ENCODE results near the gene PER3. TPM values are rescaled to one million over a fixed set of nuclear protein-coding genes. Genes with fewer than 3 reads are reported as not detected.

PER3 gene
- total and polyA plus RNA-seq, 12 donors, result 2.1 to 36.3 (median 16.9) TPM

DNA sequence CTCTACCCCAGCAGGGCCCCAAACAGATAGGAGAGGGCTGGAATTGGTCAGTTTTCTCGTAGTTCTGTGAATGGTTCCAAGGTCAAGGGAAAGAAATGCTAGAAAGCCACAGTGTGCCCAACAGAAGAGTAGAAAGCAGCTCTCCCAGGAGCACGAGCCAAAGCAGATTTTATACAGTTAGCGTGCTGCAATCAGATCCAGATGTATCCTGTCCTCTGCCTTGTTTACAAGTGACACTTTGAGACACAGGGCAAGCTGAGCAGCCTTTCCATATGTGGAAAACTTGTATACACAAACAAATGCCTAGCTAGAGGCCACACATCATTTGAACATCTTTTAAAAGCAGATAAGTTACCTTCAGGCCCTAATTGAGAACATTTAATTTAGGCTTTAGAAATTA is 6.5 kb upstream of the PER3 start:
- H3K27me3 ChIP-seq, result no peaks in the 10 kb centered on the region
- H3K27ac ChIP-seq, result no peak overlapping the region
- DNase-seq (no peak), ATAC-seq (no peak)
- TF ChIP-seq CTCF (IDR thresholded peaks at IDR 0.05), result no peak
- H3K4me1 ChIP-seq, result peaks cover 2 to 47% (median 7%) of the 10 kb centered on the region in 9 donors
- no peak overlapping the region for H3K4me3 ChIP-seq
- 78 to 83% methylated on average over 3 of the region's 3 CpGs for WGBS, 2 donors
- H3K36me3 ChIP-seq, result peaks cover 0 to 87% (median 22%) of the 10 kb centered on the region in 9 donors
- H3K9me3 ChIP-seq, result no peaks in the 10 kb centered on the region
- intact Hi-C loops (cut with DNase I), result no loop called here

DNA sequence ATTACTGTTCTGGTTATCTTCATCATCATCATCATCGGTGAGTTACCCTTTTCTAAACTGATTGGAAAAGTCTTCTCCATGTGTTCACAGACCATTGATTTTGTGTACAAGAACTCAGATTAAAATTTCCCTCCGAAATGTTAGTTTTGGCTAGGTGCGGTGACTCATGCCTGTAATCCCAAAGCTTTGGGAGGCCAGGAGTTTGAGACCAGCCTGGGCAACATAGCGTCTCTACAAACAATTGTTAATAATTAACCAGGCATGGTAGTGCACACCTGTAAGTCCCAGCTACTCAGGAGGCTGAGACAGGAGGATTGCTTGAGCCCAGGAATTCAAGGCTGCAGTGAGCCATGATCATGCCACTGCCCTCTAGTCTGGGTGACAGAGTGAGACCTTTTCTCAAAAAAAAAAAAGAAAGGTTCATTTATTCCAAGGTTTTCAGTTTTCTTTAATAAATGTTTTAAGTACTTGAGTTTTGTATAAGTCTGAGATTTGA is 5.9 kb upstream of the PER3 start:
- DNase-seq (no peak), ATAC-seq (no peak)
- Histone ChIP-seq H3K4me1 (peaks cover 0 to 47% (median 7%) of the 10 kb centered on the region in 9 donors), H3K27ac (no peak overlapping the region), H3K27me3 (no peaks in the 10 kb centered on the region), H3K4me3 (no peak overlapping the region), H3K9me3 (no peaks in the 10 kb centered on the region), H3K36me3 (peaks cover 0 to 82% (median 22%) of the 10 kb centered on the region in 9 donors)
- WGBS, 2 donors, result 95 to 98% methylated on average over 4 of the region's 4 CpGs
- no peak for TF ChIP-seq CTCF (IDR thresholded peaks at IDR 0.05)
- intact Hi-C loops (cut with DNase I), result no loop called here

DNA sequence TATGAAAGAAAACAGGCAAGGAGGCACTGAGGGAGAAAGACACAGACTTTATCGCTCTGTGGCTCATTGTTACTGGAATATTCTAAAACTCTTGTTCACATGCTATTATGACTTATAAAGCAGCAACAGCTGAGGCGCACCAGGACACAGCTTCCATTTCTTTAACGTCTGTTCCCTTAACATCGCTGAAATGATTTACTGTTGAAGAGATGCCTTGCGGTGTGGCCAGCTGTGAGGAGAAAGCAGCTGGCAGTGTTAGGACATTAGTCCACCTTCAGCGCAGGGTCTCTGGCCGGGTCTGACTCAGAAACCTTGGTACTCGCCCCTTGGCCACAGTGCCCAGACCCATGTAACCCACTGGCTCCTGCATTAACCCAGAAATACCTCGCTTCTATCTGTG is 3.1 kb upstream of the PER3 start:
- intact Hi-C loops (cut with DNase I), result no loop called here
- ATAC-seq (no peak), DNase-seq (no peak)
- Histone ChIP-seq H3K36me3 (peaks cover 0 to 63% (median 22%) of the 10 kb centered on the region in 9 donors), H3K4me1 (peaks cover 3 to 43% (median 18%) of the 10 kb centered on the region in 9 donors), H3K4me3 (no peak overlapping the region), H3K9me3 (no peaks in the 10 kb centered on the region), H3K27ac (no peak overlapping the region), H3K27me3 (no peaks in the 10 kb centered on the region)
- TF ChIP-seq CTCF (IDR thresholded peaks at IDR 0.05), result no peak
- WGBS, 2 donors, result 90 to 94% methylated on average over 9 of the region's 9 CpGs

DNA sequence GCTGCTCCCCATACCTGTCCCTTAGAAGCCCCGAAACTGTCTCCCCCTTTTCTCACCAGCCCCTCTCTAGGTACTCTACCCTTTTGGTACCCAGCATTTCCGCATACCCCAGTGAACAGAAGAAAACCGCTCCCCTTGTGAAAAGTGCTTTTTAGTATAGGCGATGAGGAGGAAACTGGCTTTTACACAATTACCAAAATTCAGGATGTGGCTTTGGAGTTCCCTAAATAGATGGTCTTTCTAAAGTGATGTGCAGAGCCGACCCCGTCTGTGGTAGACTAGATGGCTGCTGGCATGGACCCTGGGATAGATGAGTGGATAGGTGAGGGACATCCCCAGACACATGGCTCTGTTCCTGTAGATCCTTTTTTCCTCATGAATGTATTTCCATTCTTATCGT is 2.6 kb upstream of the PER3 start:
- no peak for TF ChIP-seq CTCF (IDR thresholded peaks at IDR 0.05)
- peaks cover 0 to 63% (median 25%) of the 10 kb centered on the region in 9 donors for H3K36me3 ChIP-seq

More for the DNA sequence above, 2.6 kb upstream of the PER3 start:
- no peak overlapping the region for H3K4me3 ChIP-seq
- DNase-seq (no peak), ATAC-seq (no peak)
- H3K4me1 ChIP-seq, result peaks cover 3 to 43% (median 23%) of the 10 kb centered on the region in 9 donors
- H3K9me3 ChIP-seq, result no peaks in the 10 kb centered on the region
- intact Hi-C loops (cut with DNase I), result no loop called here
- 72 to 73% methylated on average over 7 of the region's 7 CpGs for WGBS, 2 donors
- H3K27me3 ChIP-seq, result no peaks in the 10 kb centered on the region
- peak overlapping the region in 1 of 10 donors; percentile 3 for H3K27ac ChIP-seq
